Measurements from ENCODE around the gene PPP1R3F.

DNA sequence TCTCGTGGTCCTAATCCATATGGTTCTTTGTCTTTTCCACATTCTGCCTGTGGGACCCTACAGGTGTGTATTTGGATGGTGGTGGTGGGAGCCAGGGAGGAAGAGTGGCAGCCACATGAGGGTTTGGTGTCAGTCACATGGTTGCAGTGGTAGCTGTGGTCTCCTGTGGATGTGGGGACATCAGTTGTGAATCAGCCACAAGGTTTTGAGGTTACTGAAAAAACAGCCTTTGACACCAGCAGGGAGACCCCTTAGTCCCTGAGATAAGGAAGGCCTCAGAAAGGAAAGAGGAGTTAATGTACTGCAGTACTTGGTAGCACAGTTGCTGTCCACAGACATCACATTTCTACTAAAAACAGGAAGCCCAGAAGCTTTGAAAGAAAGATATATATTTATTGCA is 18.1 kb downstream of the PPP1R3F start:
- TF ChIP-seq YY1 (IDR thresholded peaks at IDR 0.05; ENCODE audit: insufficient read depth, insufficient read length) (no peak), ZNF274 (IDR thresholded peaks at IDR 0.05; ENCODE audit: low read depth, low read length) (no peak), SUZ12 (IDR thresholded peaks at IDR 0.05; ENCODE audit: extremely low read depth, insufficient read depth, insufficient read length) (no peak)

Data from NT2/D1 (cell line).